ENCODE results near the gene PFDN6. TPM values are rescaled to one million over a fixed set of nuclear protein-coding genes. Genes with fewer than 3 reads are reported as not detected.

The PFDN6 gene
- total and polyA plus RNA-seq, 2 experiments from 2014 or later, result 56.1 to 62.2 TPM

GRCh38 chr6:33314515-33314942 lies 25.1 kb downstream of the PFDN6 start:
- H2AFZ ChIP-seq, result peak overlapping the region; percentile 49; the same call in 1 of the 2 replicates
- no peak overlapping the region for H3K27ac ChIP-seq (ENCODE audit: low read depth)
- Mint-ChIP-seq H3K4me1 (peaks cover 46% of the 10 kb centered on the region), H3K36me3 (ENCODE audit: low read depth) (peaks cover 17% of the 10 kb centered on the region), H3K4me3 (peak overlapping the region; percentile 92), H3K9me3 (no peaks in the 10 kb centered on the region; the same call in 1 of the 3 replicates), H3K27me3 (ENCODE audit: insufficient read depth, low read depth, poor library complexity) (peaks cover 23% of the 10 kb centered on the region), H3K27ac (no peak overlapping the region; the same call in 1 of the 2 replicates)
- peaks cover 11% of the 10 kb centered on the region; the same call in 1 of the 2 replicates for H3K79me2 ChIP-seq (replicated peaks; ENCODE audit: insufficient read depth)
- H3F3A ChIP-seq (replicated peaks; ENCODE audit: low read depth), result peaks cover 22% of the 10 kb centered on the region
- H3K36me3 ChIP-seq (ENCODE audit: insufficient read depth), result peaks cover 5% of the 10 kb centered on the region
- no peaks in the 10 kb centered on the region; the same call in 1 of the 2 replicates for H4K20me1 ChIP-seq (replicated peaks; ENCODE audit: insufficient read depth)
- H3K4me3 ChIP-seq, result peak overlapping the region; percentile 91
- no peaks in the 10 kb centered on the region for H3K9me2 ChIP-seq (ENCODE audit: insufficient read depth)
- H3K27me3 ChIP-seq (ENCODE audit: insufficient read depth), result no peaks in the 10 kb centered on the region
- DNase-seq (ENCODE audit: low spot score) (peak; percentile 82), ATAC-seq (peak; percentile 15)
- TF ChIP-seq EZH2phosphoT487 (IDR thresholded peaks at IDR 0.05; ENCODE audit: unreplicated experiment), result no peak
- TF ChIP-seq EZH2 (IDR thresholded peaks at IDR 0.05; ENCODE audit: low read depth, unreplicated experiment), result no peak
- no peak for TF ChIP-seq NANOG (IDR thresholded peaks at IDR 0.05; ENCODE audit: borderline replicate concordance)
- no peak for TF ChIP-seq ZNF462 (CRISPR knock-in tag; IDR thresholded peaks at IDR 0.05)
- TF ChIP-seq POLR2AphosphoS5 (IDR thresholded peaks at IDR 0.05; ENCODE audit: low read depth), result no peak; the same call in 1 of the 2 replicates
- no peak for TF ChIP-seq ZNF331 (CRISPR knock-in tag; IDR thresholded peaks at IDR 0.05; ENCODE audit: low read depth)
- TF ChIP-seq JUNB (IDR thresholded peaks at IDR 0.05; ENCODE audit: unreplicated experiment), result no peak
- TF ChIP-seq CREB1 (CRISPR knock-in tag; IDR thresholded peaks at IDR 0.05; ENCODE audit: low read depth), result no peak
- TF ChIP-seq, protein P1, sequence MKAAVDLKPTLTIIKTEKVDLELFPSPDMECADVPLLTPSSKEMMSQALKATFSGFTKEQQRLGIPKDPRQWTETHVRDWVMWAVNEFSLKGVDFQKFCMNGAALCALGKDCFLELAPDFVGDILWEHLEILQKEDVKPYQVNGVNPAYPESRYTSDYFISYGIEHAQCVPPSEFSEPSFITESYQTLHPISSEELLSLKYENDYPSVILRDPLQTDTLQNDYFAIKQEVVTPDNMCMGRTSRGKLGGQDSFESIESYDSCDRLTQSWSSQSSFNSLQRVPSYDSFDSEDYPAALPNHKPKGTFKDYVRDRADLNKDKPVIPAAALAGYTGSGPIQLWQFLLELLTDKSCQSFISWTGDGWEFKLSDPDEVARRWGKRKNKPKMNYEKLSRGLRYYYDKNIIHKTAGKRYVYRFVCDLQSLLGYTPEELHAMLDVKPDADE (IDR thresholded peaks at IDR 0.05), result no peak
- TF ChIP-seq, protein P2, sequence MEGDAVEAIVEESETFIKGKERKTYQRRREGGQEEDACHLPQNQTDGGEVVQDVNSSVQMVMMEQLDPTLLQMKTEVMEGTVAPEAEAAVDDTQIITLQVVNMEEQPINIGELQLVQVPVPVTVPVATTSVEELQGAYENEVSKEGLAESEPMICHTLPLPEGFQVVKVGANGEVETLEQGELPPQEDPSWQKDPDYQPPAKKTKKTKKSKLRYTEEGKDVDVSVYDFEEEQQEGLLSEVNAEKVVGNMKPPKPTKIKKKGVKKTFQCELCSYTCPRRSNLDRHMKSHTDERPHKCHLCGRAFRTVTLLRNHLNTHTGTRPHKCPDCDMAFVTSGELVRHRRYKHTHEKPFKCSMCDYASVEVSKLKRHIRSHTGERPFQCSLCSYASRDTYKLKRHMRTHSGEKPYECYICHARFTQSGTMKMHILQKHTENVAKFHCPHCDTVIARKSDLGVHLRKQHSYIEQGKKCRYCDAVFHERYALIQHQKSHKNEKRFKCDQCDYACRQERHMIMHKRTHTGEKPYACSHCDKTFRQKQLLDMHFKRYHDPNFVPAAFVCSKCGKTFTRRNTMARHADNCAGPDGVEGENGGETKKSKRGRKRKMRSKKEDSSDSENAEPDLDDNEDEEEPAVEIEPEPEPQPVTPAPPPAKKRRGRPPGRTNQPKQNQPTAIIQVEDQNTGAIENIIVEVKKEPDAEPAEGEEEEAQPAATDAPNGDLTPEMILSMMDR (conservative IDR thresholded peaks at IDR 0.05; ENCODE audit: low read depth in 2 of 2), result no peak
- TF ChIP-seq ZNF114 (CRISPR knock-in tag; IDR thresholded peaks at IDR 0.05), result no peak
- no peak for TF ChIP-seq STAT1 (IDR thresholded peaks at IDR 0.05; ENCODE audit: unreplicated experiment)
- no peak for TF ChIP-seq REST (IDR thresholded peaks at IDR 0.05; ENCODE audit: unreplicated experiment)
- H3K4me2 ChIP-seq, result peak overlapping the region; percentile 99
- H3K4me1 ChIP-seq (ENCODE audit: insufficient read depth), result peaks cover 30% of the 10 kb centered on the region
